AG04449 (cell line): ENCODE data around the gene KIF26A.

Experiments used
- CTCF ChIA-PET: fragments of 350-600 bp; formaldehyde crosslinking; extraction: SDS; loops from one replicate; lab custom pipeline; 2021; ENCODE audit warnings: antibody characterized with exemption; lab: Yijun Ruan, JAX
- POLR2A ChIA-PET: fragments of 400-600, 350-600 bp; formaldehyde crosslinking; extraction: SDS; loops from one replicate; lab custom pipeline; 2020; ENCODE audit warnings: antibody characterized with exemption, inconsistent platforms; lab: Yijun Ruan, JAX
- DNase-seq: peaks from one replicate; pipeline ENCODE4 v3.0.0-alpha.2; 2010; ENCODE audit warnings: low read depth, low spot score
- H3K4me3 ChIP-seq: 2 replicates; pipeline ENCODE4 v1.5.1; 2011; ENCODE audit warnings: low read depth, mild to moderate bottlenecking, control low read depth, low read length
- TF ChIP-seq, protein P1 (sequence below): IDR thresholded peaks from one replicate; pipeline ENCODE4 v1.5.1; 2011; ENCODE audit warnings: mild to moderate bottlenecking, moderate library complexity, low read length, control low read depth, inconsistent platforms; ENCODE audit not compliant: insufficient read depth; ENCODE audit errors: missing control alignments

KIF26A gene

DNA sequence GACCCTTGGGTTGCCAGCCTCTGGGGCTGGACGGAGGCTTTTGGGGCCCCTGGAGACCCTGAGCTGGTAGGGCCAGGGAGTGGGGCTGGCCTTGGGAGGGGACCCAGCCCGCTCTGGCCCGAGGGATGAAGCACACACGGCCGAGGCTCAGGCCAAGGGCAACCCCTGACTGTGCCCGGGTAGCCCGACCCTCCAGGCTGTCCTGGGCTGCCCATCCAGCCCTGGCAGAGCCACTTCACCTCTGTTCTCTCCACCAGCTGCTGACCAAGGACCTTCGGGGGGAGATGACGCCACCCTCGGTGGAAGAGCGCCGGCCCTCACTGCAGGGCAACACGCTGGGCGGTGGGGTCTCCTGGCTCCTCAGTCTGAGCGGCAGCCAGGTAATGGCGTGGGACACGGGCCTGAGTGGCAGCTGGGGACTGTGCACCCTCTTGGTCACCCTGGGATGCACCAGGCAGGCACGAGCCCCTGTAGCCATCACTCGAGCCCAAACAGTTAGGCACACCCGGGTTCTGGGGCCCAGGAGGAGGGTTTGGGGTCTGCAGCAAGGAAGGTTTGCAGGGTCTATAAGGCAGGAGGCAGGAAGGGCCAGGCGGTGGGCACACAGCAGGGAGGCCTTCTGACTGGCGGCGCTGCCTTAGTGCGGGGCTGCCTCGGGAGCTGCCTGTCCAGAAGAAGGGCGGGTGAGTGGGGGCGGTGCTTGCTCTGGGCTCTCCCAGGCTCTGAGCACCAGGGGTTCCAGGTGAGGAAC, 33.1 kb upstream of the KIF26A start:
- ChIA-PET POLR2A (no interaction called here), CTCF (no interaction called here)
- H3K4me3 ChIP-seq: no peak overlapping the region
- TF ChIP-seq, protein P1, sequence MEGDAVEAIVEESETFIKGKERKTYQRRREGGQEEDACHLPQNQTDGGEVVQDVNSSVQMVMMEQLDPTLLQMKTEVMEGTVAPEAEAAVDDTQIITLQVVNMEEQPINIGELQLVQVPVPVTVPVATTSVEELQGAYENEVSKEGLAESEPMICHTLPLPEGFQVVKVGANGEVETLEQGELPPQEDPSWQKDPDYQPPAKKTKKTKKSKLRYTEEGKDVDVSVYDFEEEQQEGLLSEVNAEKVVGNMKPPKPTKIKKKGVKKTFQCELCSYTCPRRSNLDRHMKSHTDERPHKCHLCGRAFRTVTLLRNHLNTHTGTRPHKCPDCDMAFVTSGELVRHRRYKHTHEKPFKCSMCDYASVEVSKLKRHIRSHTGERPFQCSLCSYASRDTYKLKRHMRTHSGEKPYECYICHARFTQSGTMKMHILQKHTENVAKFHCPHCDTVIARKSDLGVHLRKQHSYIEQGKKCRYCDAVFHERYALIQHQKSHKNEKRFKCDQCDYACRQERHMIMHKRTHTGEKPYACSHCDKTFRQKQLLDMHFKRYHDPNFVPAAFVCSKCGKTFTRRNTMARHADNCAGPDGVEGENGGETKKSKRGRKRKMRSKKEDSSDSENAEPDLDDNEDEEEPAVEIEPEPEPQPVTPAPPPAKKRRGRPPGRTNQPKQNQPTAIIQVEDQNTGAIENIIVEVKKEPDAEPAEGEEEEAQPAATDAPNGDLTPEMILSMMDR: no peak
- DNase-seq: no peak

DNA sequence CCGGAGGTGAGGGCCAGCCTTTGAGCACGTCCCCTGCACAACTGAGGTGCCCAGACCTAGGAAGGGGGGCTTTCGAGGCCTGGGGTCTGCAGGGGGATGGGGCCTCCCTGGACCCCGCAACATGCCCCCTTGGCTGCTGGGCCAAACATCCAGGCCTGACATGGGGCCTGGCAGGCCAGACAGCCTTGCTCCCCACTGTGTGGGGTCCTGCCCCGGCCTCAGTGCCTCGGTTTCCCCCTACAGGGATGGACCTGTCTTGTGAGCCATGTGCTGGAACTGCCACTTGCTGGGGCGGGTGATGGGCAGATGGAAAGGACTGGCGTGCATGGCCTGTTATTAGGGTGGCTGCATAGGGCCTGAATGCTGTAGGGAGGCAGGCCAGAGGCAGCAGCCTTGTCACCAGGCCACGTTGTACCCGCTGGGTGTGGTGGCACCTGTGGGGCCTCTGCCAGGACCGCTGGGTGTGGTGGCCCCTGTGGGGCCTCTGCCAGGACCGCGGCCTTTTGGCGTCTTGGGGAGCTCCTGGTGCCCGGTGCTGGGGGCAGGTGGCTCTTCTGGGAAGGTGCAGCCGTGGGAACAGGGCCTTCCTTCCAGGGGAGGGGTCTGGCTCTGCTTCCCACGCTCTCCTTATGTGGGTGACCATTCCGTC, 32.4 kb upstream of the KIF26A start:
- DNase-seq: no peak
- TF ChIP-seq, protein P1: no peak
- CTCF ChIA-PET: no interaction called here
- no peak overlapping the region for H3K4me3 ChIP-seq
- POLR2A ChIA-PET: no interaction called here

DNA sequence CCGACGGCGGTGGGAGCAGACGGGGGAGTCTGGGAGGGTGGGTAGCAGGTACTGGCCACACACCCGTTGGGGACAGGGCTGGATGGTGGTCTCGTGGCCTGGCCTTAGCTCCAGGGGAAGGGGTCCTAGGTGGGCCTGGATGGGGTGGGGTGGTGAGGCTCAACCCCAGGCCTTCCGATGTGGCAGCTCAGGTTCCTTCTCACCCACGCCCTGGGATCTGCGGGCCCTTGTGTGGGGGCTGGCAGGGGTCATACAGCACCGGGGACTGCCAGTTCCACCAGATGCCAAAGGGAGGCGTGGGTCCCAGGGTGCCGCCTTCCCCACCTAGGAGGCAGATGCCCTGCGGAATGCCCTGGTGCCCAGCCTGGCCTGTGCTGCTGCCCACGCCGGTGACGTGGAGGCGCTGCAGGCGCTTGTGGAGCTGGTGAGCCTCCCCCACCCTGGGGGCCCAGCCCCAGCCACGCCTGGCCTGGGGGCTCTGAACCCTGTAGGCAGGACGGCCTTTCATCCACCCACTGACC, 31.9 kb upstream of the KIF26A start:
- ChIA-PET POLR2A (no interaction called here), CTCF (interaction anchor here (0.6 kb wide), 1 partner anchor 13 kb away, joined by 3 read pairs; no protein-coding TSS in a partner anchor)

DNA sequence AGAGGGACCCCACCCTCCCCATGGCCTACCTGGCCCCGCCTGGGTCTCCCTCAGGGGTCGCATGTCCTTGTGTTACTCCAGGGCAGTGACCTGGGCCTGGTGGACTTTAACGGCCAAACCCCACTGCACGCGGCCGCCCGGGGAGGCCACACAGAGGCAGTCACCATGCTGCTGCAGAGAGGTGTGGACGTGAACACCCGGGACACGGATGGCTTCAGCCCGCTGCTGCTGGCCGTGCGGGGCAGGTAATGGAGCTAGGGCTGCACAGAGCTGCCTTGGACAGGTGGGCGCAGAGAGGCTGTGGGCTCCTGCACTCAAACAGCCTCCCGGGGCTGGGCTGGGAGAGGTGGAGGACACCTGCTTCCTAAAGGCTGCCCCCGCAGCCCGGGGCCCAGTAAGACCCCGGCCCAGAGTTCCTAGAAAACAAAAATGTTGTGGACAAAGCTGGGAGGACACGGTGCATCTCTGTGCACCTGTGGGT, 31.2 kb upstream of the KIF26A start:
- CTCF ChIA-PET: interaction anchor here (0.6 kb wide), 1 partner anchor 13 kb away, joined by 3 read pairs; no protein-coding TSS in a partner anchor
- H3K4me3 ChIP-seq: no peak overlapping the region
- TF ChIP-seq, protein P1: no peak
- POLR2A ChIA-PET: no interaction called here
- DNase-seq: no peak

More for the DNA sequence above, 31.9 kb upstream of the KIF26A start:
- no peak for DNase-seq
- TF ChIP-seq, protein P1: no peak
- no peak overlapping the region for H3K4me3 ChIP-seq

DNA sequence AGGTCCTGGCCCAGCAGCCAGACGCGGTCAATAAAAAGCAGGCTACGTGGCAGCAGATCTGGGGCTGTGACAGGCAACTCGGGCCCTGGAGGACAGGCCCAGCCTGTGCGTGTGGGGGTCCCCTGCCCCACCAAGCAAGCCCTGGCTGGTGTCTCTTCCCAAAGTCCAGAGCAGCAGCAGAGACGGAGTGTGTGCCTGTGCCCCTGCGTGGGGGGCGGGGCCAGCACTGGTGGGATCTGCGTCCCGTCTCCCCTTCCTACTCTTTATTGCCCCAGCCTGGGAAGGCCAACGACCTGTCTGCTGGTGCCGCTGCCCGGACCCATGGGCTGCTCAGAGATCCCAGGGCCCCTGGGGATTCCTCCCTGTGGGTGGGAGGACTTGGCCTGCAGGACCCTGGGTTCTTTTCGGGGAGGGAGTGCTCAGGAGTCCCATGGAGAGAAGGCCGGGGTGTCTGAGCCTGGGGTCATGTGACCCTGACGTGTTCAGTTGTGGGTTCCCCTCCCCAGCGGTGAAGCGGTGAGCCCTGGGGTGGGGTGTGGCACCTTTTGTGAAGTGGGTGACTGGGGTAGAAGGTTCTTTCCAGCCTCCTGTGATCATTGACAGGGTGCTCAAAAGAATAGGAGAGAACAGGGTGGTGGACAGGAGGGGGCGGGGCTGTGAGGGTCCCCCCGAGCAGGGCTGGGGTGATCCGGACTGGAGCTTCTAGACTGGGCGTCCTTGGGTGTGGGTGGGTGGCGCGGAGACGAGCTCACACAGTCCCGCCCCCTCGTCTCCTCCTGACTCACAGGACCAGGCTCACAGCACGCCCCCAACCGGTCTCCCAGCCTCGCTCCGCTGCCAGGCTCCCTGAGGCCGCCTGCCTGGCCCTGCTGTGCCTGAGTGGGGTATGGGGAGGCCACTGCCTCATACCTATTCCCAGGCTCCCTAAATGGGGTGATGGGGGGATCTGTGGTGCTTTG, 30.5 kb upstream of the KIF26A start:
- POLR2A ChIA-PET: no interaction called here
- TF ChIP-seq, protein P1: no peak
- CTCF ChIA-PET: interaction anchor here (2.2 kb wide), 1 partner anchor 456 kb away, joined by 5 read pairs; no protein-coding TSS in a partner anchor
- DNase-seq: no peak
- no peak overlapping the region for H3K4me3 ChIP-seq
